Naive B cell (primary cell): ENCODE data around the gene SCNN1G. TPM values are rescaled to one million over a fixed set of nuclear protein-coding genes. Genes with fewer than 3 reads are reported as not detected.
"Not testable (repeated sequence)": the region's sequence is repeated elsewhere in the genome, so short reads cannot be mapped to it uniquely, and the experiment has no call there.

ENCODE experiments used
- ATAC-seq, 2 donors: fragments of 150-1000 bp; cut with Tn5 transposase; 2 replicates each; pipeline ENCODE4 v1.10.0; 2021; ENCODE audit warnings: low read depth in 2 of 2, mild to moderate bottlenecking in 2 of 2, moderate library complexity in 2 of 2
- DNase-seq: peaks from one replicate; pipeline ENCODE4 v3.0.0; 2022
- H3K27ac Mint-ChIP-seq, 6 donors: one replicate each; pipeline ENCODE4 v1.8.0; 2020 to 2022; ENCODE audit warnings: mild to moderate bottlenecking in 6 of 6, mixed read lengths in 6 of 6, moderate library complexity in 5 of 6, inconsistent platforms in 2 of 6
- H3K27me3 Mint-ChIP-seq, 3 donors: one replicate each; pipeline ENCODE4 v1.8.0; 2021 to 2022; ENCODE audit warnings: mixed read lengths in 3 of 3, mild to moderate bottlenecking in 1 of 3
- H3K36me3 Mint-ChIP-seq, 2 donors: one replicate each; pipeline ENCODE4 v1.8.0; 2020 to 2022; ENCODE audit warnings: mixed read lengths in 2 of 2, inconsistent platforms in 1 of 2, mild to moderate bottlenecking in 1 of 2
- H3K4me1 Mint-ChIP-seq, 3 donors: one replicate each; pipeline ENCODE4 v1.8.0; 2020 to 2022; ENCODE audit warnings: mixed read lengths in 3 of 3, inconsistent platforms in 1 of 3, mild to moderate bottlenecking in 1 of 3, moderate library complexity in 1 of 3
- H3K4me3 Mint-ChIP-seq, 8 donors: one replicate each; pipeline ENCODE4 v1.8.0; 2020 to 2022; ENCODE audit warnings: mild to moderate bottlenecking in 8 of 8, mixed read lengths in 8 of 8, moderate library complexity in 8 of 8, inconsistent platforms in 2 of 8
- H3K9me3 Mint-ChIP-seq, 7 donors: one replicate each; pipeline ENCODE4 v1.8.0; 2020 to 2022; ENCODE audit warnings: mixed read lengths in 7 of 7, mild to moderate bottlenecking in 5 of 7, inconsistent platforms in 2 of 7, moderate library complexity in 1 of 7
- polyA plus RNA-seq, 6 donors: library from polyadenylated mRNA; unstranded; fragments of 300-500 nt; fragmentation: Illumina TruSeq; gene quantifications; one replicate each; pipeline ENCODE4 v1.2.3, GENCODE V29; 2021; ENCODE audit warnings: low read depth in 6 of 6

The SCNN1G gene, protein sequence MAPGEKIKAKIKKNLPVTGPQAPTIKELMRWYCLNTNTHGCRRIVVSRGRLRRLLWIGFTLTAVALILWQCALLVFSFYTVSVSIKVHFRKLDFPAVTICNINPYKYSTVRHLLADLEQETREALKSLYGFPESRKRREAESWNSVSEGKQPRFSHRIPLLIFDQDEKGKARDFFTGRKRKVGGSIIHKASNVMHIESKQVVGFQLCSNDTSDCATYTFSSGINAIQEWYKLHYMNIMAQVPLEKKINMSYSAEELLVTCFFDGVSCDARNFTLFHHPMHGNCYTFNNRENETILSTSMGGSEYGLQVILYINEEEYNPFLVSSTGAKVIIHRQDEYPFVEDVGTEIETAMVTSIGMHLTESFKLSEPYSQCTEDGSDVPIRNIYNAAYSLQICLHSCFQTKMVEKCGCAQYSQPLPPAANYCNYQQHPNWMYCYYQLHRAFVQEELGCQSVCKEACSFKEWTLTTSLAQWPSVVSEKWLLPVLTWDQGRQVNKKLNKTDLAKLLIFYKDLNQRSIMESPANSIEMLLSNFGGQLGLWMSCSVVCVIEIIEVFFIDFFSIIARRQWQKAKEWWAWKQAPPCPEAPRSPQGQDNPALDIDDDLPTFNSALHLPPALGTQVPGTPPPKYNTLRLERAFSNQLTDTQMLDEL
- polyA plus RNA-seq, result not detected

- ATAC-seq, result peak; percentile 23 to 34
- Mint-ChIP-seq H3K9me3 (no peaks in the 10 kb centered on the region), H3K27ac (peak within 1 kb of the TSS in 1 of 6 donors; percentile 89), H3K4me3 (peak within 1 kb of the TSS in 7 of 8 donors; percentile 66 to 91 (median 78)), H3K27me3 (peaks cover 50 to 71% (median 67%) of the 10 kb centered on the region in 3 donors), H3K4me1 (peaks cover 13 to 21% (median 19%) of the 10 kb centered on the region in 3 donors), H3K36me3 (no peaks in the 10 kb centered on the region)
- peak; percentile 10 for DNase-seq
Observed at GRCh38 chr16:23182679-23183542, at the start of gene SCNN1G. TSS of gene SCNN1G (plus strand) at chr16:23182745. CDS start at chr16:23186272, 3,527 bp downstream.

- peaks cover 0 to 28% (median 15%) of the 10 kb centered on the region in 7 donors for H3K9me3 Mint-ChIP-seq
- H3K27ac Mint-ChIP-seq, result no peak overlapping the region
- H3K36me3 Mint-ChIP-seq, result peaks cover 0 to 7% of the 10 kb centered on the region in 2 donors
- H3K27me3 Mint-ChIP-seq, result no peaks in the 10 kb centered on the region
- H3K4me3 Mint-ChIP-seq, result no peak overlapping the region
- H3K4me1 Mint-ChIP-seq, result peaks cover 0 to 8% (median 0%) of the 10 kb centered on the region in 3 donors
- no peak for ATAC-seq
- DNase-seq, result no peak
Observed at GRCh38 chr16:23132775-23133463, 49.6 kb upstream of the SCNN1G start.

- Mint-ChIP-seq H3K4me1 (peaks cover 0 to 8% (median 0%) of the 10 kb centered on the region in 3 donors), H3K4me3 (no peak overlapping the region), H3K27ac (peak overlapping the region in 1 of 6 donors; percentile 85), H3K36me3 (peaks cover 4 to 11% of the 10 kb centered on the region in 2 donors), H3K27me3 (no peaks in the 10 kb centered on the region), H3K9me3 (peaks cover 0 to 38% (median 17%) of the 10 kb centered on the region in 7 donors)
- no peak for ATAC-seq
- no peak for DNase-seq
Observed at GRCh38 chr16:23134274-23134673, 48.3 kb upstream of the SCNN1G start.

- peaks cover 0 to 38% (median 17%) of the 10 kb centered on the region in 7 donors for H3K9me3 Mint-ChIP-seq
- H3K27ac Mint-ChIP-seq, result no peak overlapping the region
- peaks cover 4 to 11% of the 10 kb centered on the region in 2 donors for H3K36me3 Mint-ChIP-seq
- H3K4me3 Mint-ChIP-seq, result no peak overlapping the region
- no peaks in the 10 kb centered on the region for H3K27me3 Mint-ChIP-seq
- DNase-seq (no peak), ATAC-seq (no peak)
- H3K4me1 Mint-ChIP-seq, result peaks cover 0 to 8% (median 0%) of the 10 kb centered on the region in 3 donors
Observed at GRCh38 chr16:23137256-23137655, 45.3 kb upstream of the SCNN1G start.

DNA sequence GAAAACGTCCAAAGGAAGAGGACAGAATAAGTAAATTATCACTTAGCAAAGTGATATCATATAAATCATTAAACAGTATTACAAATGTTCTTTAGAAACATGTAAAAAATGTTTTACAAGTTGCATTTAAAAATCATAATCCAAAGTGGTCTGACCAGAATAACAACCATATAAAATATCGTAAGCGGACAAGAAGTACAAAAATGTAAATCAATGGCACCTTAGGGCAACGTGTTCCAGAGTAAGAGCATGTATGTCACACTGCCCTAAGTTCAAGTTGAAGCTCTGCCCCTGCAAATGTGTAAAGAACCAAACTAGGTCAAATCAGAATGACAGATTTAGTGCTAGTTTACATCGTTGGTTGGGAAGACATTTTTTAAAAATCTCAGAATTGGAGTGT lies 44.7 kb upstream of the SCNN1G start:
- no peak overlapping the region for H3K27ac Mint-ChIP-seq
- peaks cover 0 to 4% (median 0%) of the 10 kb centered on the region in 3 donors for H3K4me1 Mint-ChIP-seq
- H3K27me3 Mint-ChIP-seq, result no peaks in the 10 kb centered on the region
- H3K36me3 Mint-ChIP-seq, result peaks cover 4 to 11% of the 10 kb centered on the region in 2 donors
- ATAC-seq, result no peak
- DNase-seq, result no peak
- H3K4me3 Mint-ChIP-seq, result no peak overlapping the region
- H3K9me3 Mint-ChIP-seq, result peaks cover 0 to 38% (median 17%) of the 10 kb centered on the region in 7 donors

DNA sequence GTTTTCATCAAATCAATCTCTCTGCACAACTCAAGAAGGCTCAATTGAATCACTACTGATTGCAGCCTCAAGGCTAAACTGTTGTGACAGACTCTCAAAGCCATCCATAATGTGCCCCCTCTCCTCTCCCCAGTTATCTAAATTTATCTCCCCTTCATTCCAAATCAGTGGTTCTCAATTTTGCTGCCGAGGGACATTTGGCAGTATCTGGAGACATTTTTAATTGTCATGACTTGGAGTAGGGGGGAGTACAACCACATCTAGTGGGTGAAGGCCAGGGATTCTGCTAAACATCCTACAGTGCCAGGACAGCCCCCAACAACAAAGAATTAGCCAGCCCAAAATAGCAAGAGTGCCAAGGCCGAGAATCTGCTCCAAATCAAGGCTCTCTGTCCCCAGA lies 42.4 kb upstream of the SCNN1G start:
- H3K9me3 Mint-ChIP-seq, result peaks cover 0 to 35% (median 17%) of the 10 kb centered on the region in 7 donors
- no peaks in the 10 kb centered on the region for H3K27me3 Mint-ChIP-seq
- H3K4me3 Mint-ChIP-seq, result no peak overlapping the region

DNA sequence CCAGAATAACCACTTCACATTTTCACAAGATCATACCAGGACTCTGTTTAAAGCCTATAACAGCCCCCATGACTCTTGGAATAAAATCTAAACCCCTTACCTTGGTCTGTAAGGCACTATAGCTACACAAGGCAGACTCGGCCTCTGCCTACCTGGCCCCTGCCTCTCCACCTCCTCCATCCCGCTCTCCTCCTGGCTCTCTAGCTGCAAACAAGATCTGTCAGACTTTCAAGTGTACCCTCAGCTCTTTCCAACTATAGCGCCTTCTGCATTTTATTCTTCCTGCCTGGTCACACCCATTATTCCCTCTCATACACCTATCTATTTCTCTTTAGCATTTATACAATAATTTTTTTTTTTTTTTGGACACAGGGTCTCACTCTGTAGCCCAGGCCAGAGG lies 41.5 kb upstream of the SCNN1G start:
- Mint-ChIP-seq H3K4me3 (no peak overlapping the region), H3K27me3 (no peaks in the 10 kb centered on the region), H3K4me1 (peaks cover 0 to 5% (median 0%) of the 10 kb centered on the region in 3 donors), H3K9me3 (peaks cover 0 to 26% (median 12%) of the 10 kb centered on the region in 7 donors), H3K36me3 (peaks cover 4 to 5% of the 10 kb centered on the region in 2 donors), H3K27ac (no peak overlapping the region)
- ATAC-seq (no peak), DNase-seq (no peak)

More for the DNA sequence above, 42.4 kb upstream of the SCNN1G start:
- no peak overlapping the region for H3K27ac Mint-ChIP-seq
- DNase-seq (no peak), ATAC-seq (no peak)
- peaks cover 4 to 5% of the 10 kb centered on the region in 2 donors for H3K36me3 Mint-ChIP-seq
- H3K4me1 Mint-ChIP-seq, result peaks cover 0 to 3% (median 0%) of the 10 kb centered on the region in 3 donors

DNA sequence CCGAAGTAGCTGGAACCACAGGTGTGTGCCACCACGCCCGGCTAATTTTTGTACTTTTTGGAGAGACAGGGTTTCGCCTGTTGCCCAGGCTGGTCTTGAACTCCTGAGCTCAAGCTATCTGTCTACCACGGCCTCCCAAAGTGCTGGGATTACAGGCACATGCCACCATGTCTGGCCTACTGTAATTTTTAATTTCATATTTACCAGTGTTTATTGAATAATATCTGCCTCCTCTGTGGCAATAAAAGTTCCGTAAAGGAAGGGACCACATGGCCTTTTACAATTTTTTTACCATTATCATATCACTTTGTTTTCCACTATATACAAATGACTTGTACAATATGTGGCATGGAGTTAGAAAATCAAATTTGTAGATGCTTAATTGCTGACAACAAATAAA lies 41.0 kb upstream of the SCNN1G start:
- peaks cover 0 to 21% (median 11%) of the 10 kb centered on the region in 7 donors for H3K9me3 Mint-ChIP-seq
- no peaks in the 10 kb centered on the region for H3K27me3 Mint-ChIP-seq
- H3K36me3 Mint-ChIP-seq, result peaks cover 4 to 5% of the 10 kb centered on the region in 2 donors
- H3K27ac Mint-ChIP-seq, result no peak overlapping the region
- H3K4me1 Mint-ChIP-seq, result peaks cover 0 to 5% (median 0%) of the 10 kb centered on the region in 3 donors
- no peak for ATAC-seq
- no peak overlapping the region for H3K4me3 Mint-ChIP-seq
- DNase-seq, result no peak

DNA sequence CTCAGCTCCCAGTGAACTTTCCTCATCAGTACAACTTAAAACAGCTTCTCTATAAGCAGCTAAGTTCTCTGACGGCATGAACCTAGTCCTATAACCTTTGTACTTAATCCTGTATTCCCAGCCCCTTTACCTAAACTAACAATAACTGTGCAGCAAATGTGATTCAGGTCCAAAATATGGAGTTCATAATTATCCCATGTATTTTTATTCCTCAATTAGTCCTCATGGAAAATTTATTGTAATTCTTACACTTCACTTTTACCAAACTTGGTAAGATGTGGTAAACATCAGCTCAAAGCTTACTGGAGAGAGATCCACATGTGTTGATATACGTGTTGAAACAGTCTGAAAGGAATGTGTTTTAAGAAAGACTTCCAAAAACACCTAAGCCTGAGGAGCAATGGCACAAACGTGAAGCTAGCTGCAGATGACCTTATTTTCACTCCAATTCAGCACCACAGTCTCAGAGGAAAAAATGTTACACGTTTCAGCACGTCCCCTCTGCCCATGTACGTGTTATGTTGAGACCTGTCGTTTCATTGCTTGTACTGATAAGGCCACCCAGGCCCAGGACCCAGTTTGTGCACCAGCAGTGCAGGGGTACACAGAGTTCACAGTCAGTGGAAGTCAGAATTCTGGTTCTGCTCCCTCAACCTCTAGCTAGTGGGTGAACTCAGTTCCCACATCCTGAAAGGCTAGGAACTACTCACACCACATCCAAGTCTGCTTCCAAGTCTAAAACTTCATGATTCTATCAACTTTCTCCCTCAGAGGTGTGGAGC lies 40.4 kb upstream of the SCNN1G start:
- Mint-ChIP-seq H3K36me3 (peaks cover 4 to 5% of the 10 kb centered on the region in 2 donors), H3K9me3 (peaks cover 0 to 18% (median 10%) of the 10 kb centered on the region in 7 donors), H3K27ac (no peak overlapping the region), H3K4me3 (no peak overlapping the region), H3K27me3 (no peaks in the 10 kb centered on the region), H3K4me1 (peaks cover 0 to 5% (median 0%) of the 10 kb centered on the region in 3 donors)
- DNase-seq (no peak), ATAC-seq (no peak)

DNA sequence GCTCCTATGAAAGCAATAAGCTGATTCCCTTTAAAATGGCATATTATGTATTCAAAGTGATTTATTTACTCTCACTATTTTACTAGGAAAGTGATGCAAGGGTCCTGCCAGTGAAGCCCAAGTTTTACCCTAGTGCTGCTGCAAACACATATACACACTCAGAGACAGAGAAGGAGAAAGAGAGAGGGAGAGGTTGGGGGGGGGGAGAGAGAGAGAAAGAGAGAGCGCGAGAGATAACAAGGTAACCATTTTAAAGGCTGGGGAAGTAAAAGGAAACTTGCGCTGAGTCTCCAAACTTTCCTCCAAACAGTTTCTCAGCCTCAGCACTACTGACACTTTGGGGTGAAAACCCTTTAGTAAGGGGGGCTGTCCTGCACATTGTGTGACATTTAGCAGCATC lies 39.2 kb upstream of the SCNN1G start:
- Mint-ChIP-seq H3K4me1 (peaks cover 4 to 9% (median 7%) of the 10 kb centered on the region in 3 donors), H3K4me3 (no peak overlapping the region), H3K36me3 (peaks cover 4 to 5% of the 10 kb centered on the region in 2 donors), H3K9me3 (peaks cover 0 to 5% (median 3%) of the 10 kb centered on the region in 7 donors), H3K27me3 (no peaks in the 10 kb centered on the region), H3K27ac (peak overlapping the region in 1 of 6 donors; percentile 2)
- ATAC-seq (no peak), DNase-seq (no peak)

DNA sequence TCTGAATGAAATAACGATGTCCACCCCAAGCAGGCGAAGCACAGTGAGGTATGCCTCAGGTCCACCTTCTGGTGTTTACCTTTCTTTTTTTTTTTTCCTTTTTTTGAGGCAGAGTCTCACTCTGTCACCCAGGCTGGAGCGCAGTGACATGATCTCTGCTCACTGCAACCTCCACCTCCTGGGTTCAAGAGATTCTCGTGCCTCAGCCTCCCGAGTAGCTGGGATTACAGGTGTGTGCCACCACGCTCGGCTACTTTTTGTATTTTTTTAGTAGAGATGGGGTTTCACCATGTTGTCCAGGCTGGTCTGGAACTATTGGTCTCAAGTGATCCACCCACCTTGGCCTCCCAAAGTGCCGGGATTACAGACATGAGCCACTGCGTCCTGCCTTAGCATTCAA lies 38.2 kb upstream of the SCNN1G start:
- not testable (repeated sequence) for H3K27me3 Mint-ChIP-seq, ATAC-seq, DNase-seq, H3K27ac Mint-ChIP-seq, H3K36me3 Mint-ChIP-seq, H3K9me3 Mint-ChIP-seq
- Mint-ChIP-seq H3K4me1 (peaks cover 5 to 12% (median 7%) of the 10 kb centered on the region in 3 donors), H3K4me3 (peak overlapping the region in 1 of 8 donors; percentile 62)

- ATAC-seq (no peak), DNase-seq (no peak)
- H3K4me3 Mint-ChIP-seq, result peak overlapping the region in 1 of 8 donors; percentile 22
- peaks cover 13 to 20% (median 15%) of the 10 kb centered on the region in 3 donors for H3K4me1 Mint-ChIP-seq
- no peak overlapping the region for H3K27ac Mint-ChIP-seq
- H3K36me3 Mint-ChIP-seq, result no peaks in the 10 kb centered on the region
- H3K27me3 Mint-ChIP-seq, result no peaks in the 10 kb centered on the region
- no peaks in the 10 kb centered on the region for H3K9me3 Mint-ChIP-seq
Observed at GRCh38 chr16:23145186-23145585, 37.4 kb upstream of the SCNN1G start.
